ENCODE measurements around the gene STPG2.

- TF ChIP-seq POLR2A (IDR thresholded peaks at IDR 0.05) (no peak), CTCF (IDR thresholded peaks at IDR 0.05) (no peak)
These were observed 537.3 kb downstream of the STPG2 start for GRCh38 chr4:97605932-97606331.
